SU-DHL-6 (cell line): ENCODE results near the gene DEDD2.

Source experiments
- EZH2phosphoT487 ChIP-seq: fragments of 200-600 bp; sonication (generic), shearing (Covaris generic); conservative IDR thresholded peaks from 2 replicates; pipeline ENCODE4 v1.6.1; 2018; ENCODE audit warnings: mild to moderate bottlenecking, antibody characterized with exemption, low read length, moderate library complexity, mixed read lengths
- TF ChIP-seq, protein P1 (sequence below): fragments of 200-600 bp; sonication (generic); IDR thresholded peaks from one replicate; pipeline ENCODE4 v1.5.1; 2017; ENCODE audit warnings: antibody characterized with exemption, mild to moderate bottlenecking, low read length, moderate library complexity; ENCODE audit not compliant: insufficient read depth, poor library complexity, severe bottlenecking

DNA sequence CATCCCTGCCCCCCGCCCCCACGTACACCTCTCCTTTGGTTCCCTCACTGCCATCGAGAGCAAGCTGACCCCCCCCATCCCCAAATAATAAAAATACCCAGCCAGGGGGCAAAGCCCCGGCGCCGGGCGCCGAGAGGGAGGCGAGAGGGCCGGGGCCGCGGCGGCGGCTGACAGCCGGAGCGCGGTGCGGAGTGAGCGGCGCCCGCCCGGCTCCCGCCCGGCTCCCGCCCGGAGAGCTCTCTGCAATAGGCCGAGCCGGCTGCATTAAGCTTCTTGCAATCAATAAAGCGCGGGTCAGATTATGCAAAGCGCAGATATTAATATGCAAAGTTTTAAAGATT, 40.9 kb downstream of the DEDD2 start:
- TF ChIP-seq, protein P1, sequence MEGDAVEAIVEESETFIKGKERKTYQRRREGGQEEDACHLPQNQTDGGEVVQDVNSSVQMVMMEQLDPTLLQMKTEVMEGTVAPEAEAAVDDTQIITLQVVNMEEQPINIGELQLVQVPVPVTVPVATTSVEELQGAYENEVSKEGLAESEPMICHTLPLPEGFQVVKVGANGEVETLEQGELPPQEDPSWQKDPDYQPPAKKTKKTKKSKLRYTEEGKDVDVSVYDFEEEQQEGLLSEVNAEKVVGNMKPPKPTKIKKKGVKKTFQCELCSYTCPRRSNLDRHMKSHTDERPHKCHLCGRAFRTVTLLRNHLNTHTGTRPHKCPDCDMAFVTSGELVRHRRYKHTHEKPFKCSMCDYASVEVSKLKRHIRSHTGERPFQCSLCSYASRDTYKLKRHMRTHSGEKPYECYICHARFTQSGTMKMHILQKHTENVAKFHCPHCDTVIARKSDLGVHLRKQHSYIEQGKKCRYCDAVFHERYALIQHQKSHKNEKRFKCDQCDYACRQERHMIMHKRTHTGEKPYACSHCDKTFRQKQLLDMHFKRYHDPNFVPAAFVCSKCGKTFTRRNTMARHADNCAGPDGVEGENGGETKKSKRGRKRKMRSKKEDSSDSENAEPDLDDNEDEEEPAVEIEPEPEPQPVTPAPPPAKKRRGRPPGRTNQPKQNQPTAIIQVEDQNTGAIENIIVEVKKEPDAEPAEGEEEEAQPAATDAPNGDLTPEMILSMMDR: no peak
- no peak for TF ChIP-seq EZH2phosphoT487
